C4-2B (cell line): ENCODE results near the gene B4GALNT3.

Experiments
- H3K27ac ChIP-seq: fragments of 450-650 bp; 2 replicates; pipeline ENCODE4 v1.5.1; 2017
- ZFX ChIP-seq: fragments of 450-650 bp; IDR thresholded peaks from 2 replicates; pipeline ENCODE4 v1.6.1; 2017
- TF ChIP-seq, protein P1 (sequence below): fragments of 450-650 bp; conservative IDR thresholded peaks from 2 replicates; pipeline ENCODE4 v1.5.1; 2017; ENCODE audit warnings: mild to moderate bottlenecking

Gene B4GALNT3

DNA sequence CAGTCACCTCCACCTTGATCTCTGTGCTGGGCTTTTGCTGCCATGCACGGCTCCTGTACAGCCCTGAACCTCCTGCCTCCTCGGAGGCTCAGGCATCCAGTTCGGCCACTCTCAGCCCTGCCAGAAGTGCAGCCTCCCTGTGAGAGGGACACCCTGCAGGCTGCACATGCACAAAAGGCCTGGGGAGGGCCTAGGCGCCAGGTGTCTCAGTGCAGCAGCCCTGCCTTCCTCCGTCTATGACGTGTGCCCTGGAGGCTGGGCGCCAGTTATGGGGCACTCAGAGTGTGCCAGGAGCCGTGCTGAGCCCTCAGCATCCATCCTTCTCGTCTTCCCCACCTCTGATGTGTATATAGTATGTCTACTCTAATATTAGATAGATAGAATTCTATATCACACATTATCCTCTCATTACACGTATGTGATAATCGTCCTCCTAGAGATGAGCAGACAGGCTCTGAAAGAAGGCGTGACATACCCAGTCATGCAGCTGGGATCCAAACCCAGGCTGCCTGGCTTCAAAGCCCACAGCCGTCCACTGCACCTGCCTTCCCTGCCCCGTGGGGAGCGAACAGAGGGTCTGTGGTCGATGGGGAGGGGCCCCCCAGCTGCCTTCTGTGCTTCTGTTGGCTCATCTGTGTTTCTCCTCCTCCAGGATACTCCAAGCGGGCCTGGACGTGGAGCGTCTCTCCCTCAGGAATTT is 101.1 kb downstream of the B4GALNT3 start:
- TF ChIP-seq, protein P1, sequence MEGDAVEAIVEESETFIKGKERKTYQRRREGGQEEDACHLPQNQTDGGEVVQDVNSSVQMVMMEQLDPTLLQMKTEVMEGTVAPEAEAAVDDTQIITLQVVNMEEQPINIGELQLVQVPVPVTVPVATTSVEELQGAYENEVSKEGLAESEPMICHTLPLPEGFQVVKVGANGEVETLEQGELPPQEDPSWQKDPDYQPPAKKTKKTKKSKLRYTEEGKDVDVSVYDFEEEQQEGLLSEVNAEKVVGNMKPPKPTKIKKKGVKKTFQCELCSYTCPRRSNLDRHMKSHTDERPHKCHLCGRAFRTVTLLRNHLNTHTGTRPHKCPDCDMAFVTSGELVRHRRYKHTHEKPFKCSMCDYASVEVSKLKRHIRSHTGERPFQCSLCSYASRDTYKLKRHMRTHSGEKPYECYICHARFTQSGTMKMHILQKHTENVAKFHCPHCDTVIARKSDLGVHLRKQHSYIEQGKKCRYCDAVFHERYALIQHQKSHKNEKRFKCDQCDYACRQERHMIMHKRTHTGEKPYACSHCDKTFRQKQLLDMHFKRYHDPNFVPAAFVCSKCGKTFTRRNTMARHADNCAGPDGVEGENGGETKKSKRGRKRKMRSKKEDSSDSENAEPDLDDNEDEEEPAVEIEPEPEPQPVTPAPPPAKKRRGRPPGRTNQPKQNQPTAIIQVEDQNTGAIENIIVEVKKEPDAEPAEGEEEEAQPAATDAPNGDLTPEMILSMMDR: no peak
- TF ChIP-seq ZFX: no peak
- no peak overlapping the region for H3K27ac ChIP-seq

DNA sequence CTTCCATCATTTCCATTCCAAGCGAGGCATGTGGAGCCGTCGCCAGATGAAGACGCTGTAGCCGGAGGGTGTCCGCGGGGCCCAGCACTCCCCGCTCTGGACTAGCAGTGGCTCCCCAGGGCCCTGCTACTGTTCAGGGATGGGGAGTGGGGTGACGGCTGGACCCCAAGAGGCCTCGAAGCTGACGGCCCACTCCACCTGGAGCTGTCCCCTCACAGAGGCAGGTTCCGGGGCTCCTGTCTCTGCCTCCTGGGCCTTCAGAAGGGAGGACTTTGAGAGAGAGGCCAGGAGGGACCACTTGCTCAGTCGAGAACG is 101.6 kb downstream of the B4GALNT3 start:
- H3K27ac ChIP-seq: no peak overlapping the region
- TF ChIP-seq, protein P1: no peak
- no peak for TF ChIP-seq ZFX

DNA sequence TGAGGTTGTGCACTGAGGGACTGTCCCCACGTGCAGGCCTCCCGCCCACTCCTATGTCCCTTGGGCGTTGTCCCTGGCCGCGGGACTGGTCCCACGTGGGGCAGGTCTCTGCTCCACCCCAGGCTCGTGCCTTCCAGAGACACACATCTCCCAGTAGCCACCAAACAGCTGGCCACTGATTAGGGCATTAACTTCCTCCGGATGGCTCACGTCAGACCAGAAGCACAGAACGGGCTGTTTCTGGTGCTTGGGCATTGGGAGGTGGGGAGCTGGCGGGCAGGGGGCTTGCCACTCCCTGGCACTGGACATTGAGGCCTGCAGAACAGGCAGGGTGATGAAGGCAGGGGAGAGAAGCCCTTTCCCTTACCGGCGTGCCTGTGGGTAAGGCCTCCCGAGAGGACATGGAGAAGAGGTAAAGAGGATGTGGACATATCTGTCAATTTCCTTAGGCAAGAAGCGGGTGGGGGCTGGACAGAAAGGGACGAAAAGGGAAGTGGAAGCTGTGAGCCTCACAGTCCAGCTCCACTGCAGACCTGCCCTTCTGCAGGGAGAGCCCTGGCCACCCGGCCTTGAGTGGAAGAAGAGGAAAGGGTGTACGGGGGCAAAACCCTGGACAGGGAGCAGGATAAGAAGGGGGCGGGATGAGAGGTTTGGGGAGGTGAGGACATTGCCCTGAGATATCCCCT is 102.3 kb downstream of the B4GALNT3 start:
- H3K27ac ChIP-seq: no peak overlapping the region
- no peak for TF ChIP-seq ZFX
- TF ChIP-seq, protein P1: no peak

DNA sequence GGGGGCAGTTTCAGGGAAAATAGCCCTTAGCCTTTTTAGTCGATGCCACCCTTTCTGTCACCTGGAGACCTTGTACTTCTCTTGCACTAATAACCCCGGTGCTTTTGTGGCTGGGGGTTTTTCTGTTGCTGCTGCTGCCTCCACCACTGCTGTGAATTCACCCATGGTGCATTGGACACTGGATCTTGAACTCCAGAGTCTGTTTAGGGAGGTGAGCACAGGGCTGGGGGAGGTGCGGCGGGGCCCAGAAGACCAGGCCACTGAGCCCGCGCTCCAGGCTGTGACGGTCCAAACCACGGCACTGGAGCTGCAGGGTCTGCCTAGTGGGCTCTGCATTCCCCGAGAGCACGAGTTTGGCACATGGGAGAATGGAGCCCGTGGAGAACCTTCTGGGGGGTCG is 102.9 kb downstream of the B4GALNT3 start:
- no peak overlapping the region for H3K27ac ChIP-seq
- TF ChIP-seq ZFX: no peak
- TF ChIP-seq, protein P1: no peak

DNA sequence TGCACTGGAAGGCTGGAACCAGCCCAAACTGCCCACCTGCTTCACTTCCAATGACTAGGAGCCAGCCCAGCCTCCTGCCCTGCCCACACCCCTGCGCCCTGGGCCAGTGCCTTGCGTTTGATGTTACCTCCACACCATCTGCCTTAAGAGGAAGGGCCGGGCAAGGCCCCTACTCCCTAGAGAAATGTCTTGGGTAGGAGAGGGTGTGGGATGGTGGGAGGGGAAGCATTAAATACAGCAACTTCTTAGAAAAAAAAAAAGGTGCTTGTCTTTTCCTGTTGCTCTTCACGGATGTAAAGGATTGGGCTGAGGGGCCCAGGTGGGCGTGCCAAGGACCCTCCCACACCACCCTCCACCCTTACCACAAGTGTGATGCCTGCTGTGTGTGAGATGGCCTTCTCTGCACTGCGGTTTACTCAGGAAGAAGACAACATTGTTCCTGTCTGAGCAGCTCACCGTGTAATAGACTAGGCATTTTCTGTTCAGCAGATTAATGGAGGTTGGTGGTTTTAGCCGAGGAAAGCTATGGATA is 103.6 kb downstream of the B4GALNT3 start:
- no peak overlapping the region for H3K27ac ChIP-seq

DNA sequence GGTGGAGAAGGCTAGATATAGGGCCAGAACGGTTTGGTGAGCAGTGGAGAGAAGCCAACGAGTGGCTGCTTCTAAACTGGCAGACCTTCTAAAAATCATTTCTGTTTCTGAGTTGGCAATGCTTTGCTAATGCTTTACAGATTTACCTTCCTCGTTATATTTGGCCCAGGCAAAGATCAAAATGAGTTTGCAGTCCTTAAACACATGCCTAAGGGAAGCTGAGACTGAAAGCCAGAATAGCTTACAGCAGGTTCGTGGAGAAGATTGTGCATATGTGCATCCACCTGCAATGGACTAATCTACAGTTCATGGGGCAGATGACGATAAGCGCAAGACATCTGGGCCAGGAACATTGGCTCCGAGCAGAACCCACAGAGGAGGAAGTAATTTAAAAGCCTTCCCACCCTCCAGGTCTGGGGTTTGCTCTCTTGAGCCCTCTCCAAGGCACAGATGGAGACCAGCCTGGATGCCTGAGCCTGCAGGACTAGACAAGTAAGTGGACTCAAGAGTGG is 104.1 kb downstream of the B4GALNT3 start:
- TF ChIP-seq, protein P1: no peak
- H3K27ac ChIP-seq: no peak overlapping the region

More for the DNA sequence above, 103.6 kb downstream of the B4GALNT3 start:
- TF ChIP-seq, protein P1: no peak
- no peak for TF ChIP-seq ZFX

DNA sequence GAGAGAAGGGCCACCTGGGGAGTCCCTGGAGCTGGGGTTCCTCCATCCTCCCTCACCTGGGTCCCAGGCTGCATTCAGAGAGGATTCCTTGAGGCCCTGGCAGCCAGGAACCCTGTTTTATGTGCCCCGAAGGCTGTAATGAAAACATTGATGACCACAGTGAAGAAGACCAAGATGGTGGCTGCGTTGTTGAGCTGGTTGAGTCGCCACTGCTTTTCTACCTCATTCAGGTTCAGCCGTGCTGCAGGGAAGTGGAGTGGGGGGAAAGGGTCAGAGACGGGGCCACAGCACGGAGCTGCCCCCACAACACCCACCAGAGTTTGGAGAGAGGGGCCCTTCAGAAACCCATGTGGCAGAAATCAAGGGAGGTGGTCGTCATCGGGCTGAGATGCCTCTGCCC is 105.4 kb downstream of the B4GALNT3 start:
- TF ChIP-seq, protein P1: no peak
- TF ChIP-seq ZFX: no peak
- H3K27ac ChIP-seq: no peak overlapping the region
